Loucy (cell line): ENCODE data around the gene GMCL2.

Experiments
- EZH2phosphoT487 ChIP-seq: fragments of 200-600 bp; IDR thresholded peaks from 2 replicates; pipeline ENCODE4 v1.6.1; 2018; ENCODE audit warnings: antibody characterized with exemption, mild to moderate bottlenecking, moderate library complexity, borderline replicate concordance
- TF ChIP-seq, protein P1 (sequence below): fragments of 200-600 bp; sonication (generic); conservative IDR thresholded peaks from 2 replicates; pipeline ENCODE4 v1.5.1; 2014; ENCODE audit warnings: mild to moderate bottlenecking, antibody characterized with exemption, low read length

DNA sequence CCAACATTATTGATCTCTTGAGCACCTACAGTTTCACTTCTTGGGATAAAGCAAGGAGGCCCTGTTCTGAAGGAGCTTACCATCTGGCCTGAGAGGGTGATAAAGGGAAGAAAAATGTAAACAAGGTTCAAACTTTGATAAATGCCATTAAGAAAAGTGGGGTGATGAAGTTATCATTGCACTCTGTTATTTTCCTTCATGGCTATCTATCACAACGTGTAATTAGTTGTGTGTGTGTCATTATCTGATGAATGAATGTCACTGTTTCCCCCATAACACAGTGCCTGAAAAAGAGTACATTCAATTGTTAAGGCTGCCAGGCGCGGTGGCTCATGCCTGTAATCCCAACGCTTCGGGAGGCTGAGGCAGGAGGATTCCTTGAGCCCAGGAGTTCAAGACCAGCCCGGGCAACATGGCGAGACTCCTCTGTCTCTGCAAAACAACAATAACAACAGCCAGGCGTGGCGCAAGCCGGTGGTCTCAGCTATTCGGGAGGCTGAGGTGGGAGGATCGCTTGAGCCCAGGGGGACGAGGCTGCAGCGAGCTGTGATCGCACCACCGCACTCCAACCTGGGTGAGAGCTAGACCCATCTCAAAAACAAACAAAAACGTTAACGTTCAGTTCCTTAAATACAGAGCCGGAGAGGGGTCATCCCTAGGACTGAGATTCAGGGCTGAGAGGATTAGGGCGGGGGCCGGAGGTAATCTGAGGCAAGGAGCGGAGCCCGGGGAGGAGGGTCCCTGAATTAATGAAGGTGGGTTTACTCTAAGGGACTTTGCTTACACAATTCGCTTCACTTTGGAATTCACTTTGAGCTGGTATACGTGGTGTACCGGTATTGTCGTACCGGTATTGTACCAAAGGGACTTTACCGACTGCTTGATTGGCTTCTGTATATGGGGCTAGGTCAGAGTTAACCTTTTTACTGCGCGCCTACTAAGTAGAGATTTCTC, 34.4 kb downstream of the GMCL2 start:
- TF ChIP-seq, protein P1, sequence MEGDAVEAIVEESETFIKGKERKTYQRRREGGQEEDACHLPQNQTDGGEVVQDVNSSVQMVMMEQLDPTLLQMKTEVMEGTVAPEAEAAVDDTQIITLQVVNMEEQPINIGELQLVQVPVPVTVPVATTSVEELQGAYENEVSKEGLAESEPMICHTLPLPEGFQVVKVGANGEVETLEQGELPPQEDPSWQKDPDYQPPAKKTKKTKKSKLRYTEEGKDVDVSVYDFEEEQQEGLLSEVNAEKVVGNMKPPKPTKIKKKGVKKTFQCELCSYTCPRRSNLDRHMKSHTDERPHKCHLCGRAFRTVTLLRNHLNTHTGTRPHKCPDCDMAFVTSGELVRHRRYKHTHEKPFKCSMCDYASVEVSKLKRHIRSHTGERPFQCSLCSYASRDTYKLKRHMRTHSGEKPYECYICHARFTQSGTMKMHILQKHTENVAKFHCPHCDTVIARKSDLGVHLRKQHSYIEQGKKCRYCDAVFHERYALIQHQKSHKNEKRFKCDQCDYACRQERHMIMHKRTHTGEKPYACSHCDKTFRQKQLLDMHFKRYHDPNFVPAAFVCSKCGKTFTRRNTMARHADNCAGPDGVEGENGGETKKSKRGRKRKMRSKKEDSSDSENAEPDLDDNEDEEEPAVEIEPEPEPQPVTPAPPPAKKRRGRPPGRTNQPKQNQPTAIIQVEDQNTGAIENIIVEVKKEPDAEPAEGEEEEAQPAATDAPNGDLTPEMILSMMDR, result no peak
- no peak for TF ChIP-seq EZH2phosphoT487
